Dermis microvascular lymphatic vessel endothelial cell (primary cell): ENCODE measurements around the gene WNK2. TPM values are rescaled to one million over a fixed set of nuclear protein-coding genes. Genes with fewer than 3 reads are reported as not detected.
"Not testable (repeated sequence)": the region's sequence is repeated elsewhere in the genome, so short reads cannot be mapped to it uniquely, and the experiment has no call there.

ENCODE experiments used
- DNase-seq, 2 donors: peaks; one replicate each; pipeline versions ENCODE4 v3.0.0 to v3.0.0-alpha.2; 2010; ENCODE audit warnings: low read depth in 2 of 2
- total RNA-seq: library from RNA; depleted of rRNA; stranded (reverse); fragments of >200 nt; gene quantifications from 2 replicates; pipeline ENCODE4 v1.2.1, GENCODE V29; 2014

WNK2 gene
- total RNA-seq, 1 donor from 2014 or later: under 0.01 TPM

GRCh38 chr9:93235300-93235960 is 51.5 kb downstream of the WNK2 start:
- DNase-seq: no peak

GRCh38 chr9:93236541-93237206 is 52.7 kb downstream of the WNK2 start:
- no peak for DNase-seq

- no peak for DNase-seq
Observed at GRCh38 chr9:93237540-93237939, 53.6 kb downstream of the WNK2 start.

- DNase-seq: no peak
Observed at GRCh38 chr9:93238953-93239925, 55.3 kb downstream of the WNK2 start.

GRCh38 chr9:93240891-93241334 is 57.0 kb downstream of the WNK2 start:
- DNase-seq: no peak

GRCh38 chr9:93243112-93243511 is 59.2 kb downstream of the WNK2 start:
- no peak for DNase-seq

- no peak for DNase-seq
Observed at GRCh38 chr9:93244101-93244500, 60.2 kb downstream of the WNK2 start.

- DNase-seq: no peak
Observed at GRCh38 chr9:93244510-93245436, 60.8 kb downstream of the WNK2 start.

- DNase-seq: no peak
Observed at GRCh38 chr9:93245437-93245970, 61.6 kb downstream of the WNK2 start.

GRCh38 chr9:93246111-93246510 is 62.2 kb downstream of the WNK2 start:
- no peak for DNase-seq

GRCh38 chr9:93246526-93246925 is 62.6 kb downstream of the WNK2 start:
- no peak for DNase-seq

GRCh38 chr9:93247099-93247865 is 63.3 kb downstream of the WNK2 start:
- no peak for DNase-seq

GRCh38 chr9:93247892-93248291 is 64.0 kb downstream of the WNK2 start:
- DNase-seq: no peak

GRCh38 chr9:93248386-93249040 is 64.6 kb downstream of the WNK2 start:
- no peak for DNase-seq

GRCh38 chr9:93250185-93250584 is 66.2 kb downstream of the WNK2 start:
- no peak for DNase-seq

- not testable (repeated sequence) for DNase-seq
Observed at GRCh38 chr9:93251309-93251708, 67.4 kb downstream of the WNK2 start.

- DNase-seq: no peak
Observed at GRCh38 chr9:93252116-93252780, 68.3 kb downstream of the WNK2 start.

GRCh38 chr9:93252781-93253530 is 69.0 kb downstream of the WNK2 start:
- no peak for DNase-seq
